ENCODE measurements around the gene LEMD3.

DNA sequence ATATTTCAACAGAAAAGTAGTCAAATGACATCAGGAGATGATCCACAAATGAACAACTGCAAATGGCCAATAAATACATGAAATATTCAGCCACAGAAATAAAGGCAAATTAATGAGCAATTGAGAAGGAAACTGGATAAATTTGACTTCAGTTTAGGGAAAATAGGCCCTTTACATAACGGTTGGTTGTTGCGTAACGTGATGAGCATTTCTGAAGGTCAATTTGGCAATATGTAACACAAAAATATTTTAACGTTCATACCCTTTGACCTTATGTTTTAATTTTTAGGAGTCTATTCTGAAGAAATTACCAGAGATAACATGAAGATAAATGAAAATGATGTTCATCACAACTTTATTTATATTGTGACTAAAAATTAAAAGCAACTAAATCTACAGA lies 94.4 kb downstream of the LEMD3 start:
- TF ChIP-seq, protein P1, sequence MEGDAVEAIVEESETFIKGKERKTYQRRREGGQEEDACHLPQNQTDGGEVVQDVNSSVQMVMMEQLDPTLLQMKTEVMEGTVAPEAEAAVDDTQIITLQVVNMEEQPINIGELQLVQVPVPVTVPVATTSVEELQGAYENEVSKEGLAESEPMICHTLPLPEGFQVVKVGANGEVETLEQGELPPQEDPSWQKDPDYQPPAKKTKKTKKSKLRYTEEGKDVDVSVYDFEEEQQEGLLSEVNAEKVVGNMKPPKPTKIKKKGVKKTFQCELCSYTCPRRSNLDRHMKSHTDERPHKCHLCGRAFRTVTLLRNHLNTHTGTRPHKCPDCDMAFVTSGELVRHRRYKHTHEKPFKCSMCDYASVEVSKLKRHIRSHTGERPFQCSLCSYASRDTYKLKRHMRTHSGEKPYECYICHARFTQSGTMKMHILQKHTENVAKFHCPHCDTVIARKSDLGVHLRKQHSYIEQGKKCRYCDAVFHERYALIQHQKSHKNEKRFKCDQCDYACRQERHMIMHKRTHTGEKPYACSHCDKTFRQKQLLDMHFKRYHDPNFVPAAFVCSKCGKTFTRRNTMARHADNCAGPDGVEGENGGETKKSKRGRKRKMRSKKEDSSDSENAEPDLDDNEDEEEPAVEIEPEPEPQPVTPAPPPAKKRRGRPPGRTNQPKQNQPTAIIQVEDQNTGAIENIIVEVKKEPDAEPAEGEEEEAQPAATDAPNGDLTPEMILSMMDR (conservative IDR thresholded peaks at IDR 0.05; ENCODE audit: low read depth, low read length), result no peak
- no peak for TF ChIP-seq EZH2 (IDR thresholded peaks at IDR 0.05; ENCODE audit: borderline replicate concordance, low read depth, low read length, poor library complexity, severe bottlenecking)

All from A673 (cell line).